Upper lobe of left lung (tissue), 6 donors: ENCODE measurements around the gene LTBP4. TPM values are rescaled to one million over a fixed set of nuclear protein-coding genes. Genes with fewer than 3 reads are reported as not detected.

Source experiments
- ATAC-seq, 2 donors: fragments of 200-7000 bp; cut with Tn5 transposase; one replicate each; pipeline ENCODE4 v1.9.1; 2022; ENCODE audit warnings: mild to moderate bottlenecking in 2 of 2, moderate library complexity in 2 of 2; ENCODE audit not compliant: low FRiP score in 2 of 2
- DNase-seq, 2 donors: peaks; one replicate each; pipeline ENCODE4 v3.0.0-alpha.2; 2019 to 2020
- H3K27ac ChIP-seq, 4 donors: fragments of 200-600 bp; sonication (generic); one replicate each; pipeline ENCODE4 v1.5.1; 2016 to 2019
- H3K27me3 ChIP-seq, 4 donors: fragments of 200-600 bp; sonication (generic); one replicate each; pipeline ENCODE4 v1.5.1; 2017 to 2019
- H3K36me3 ChIP-seq, 4 donors: fragments of 200-600 bp; sonication (generic); one replicate each; pipeline ENCODE4 v1.5.1; 2016 to 2019
- H3K4me1 ChIP-seq, 4 donors: fragments of 200-600 bp; sonication (generic); one replicate each; pipeline ENCODE4 v1.5.1; 2018 to 2019
- H3K4me3 ChIP-seq, 4 donors: fragments of 200-600 bp; sonication (generic); one replicate each; pipeline ENCODE4 v1.5.1; 2017 to 2019; ENCODE audit warnings: mild to moderate bottlenecking in 2 of 4, moderate library complexity in 1 of 4
- H3K9me3 ChIP-seq, 4 donors: fragments of 200-600 bp; sonication (generic); one replicate each; pipeline ENCODE4 v1.5.1; 2018 to 2019
- EP300 ChIP-seq, 4 donors: sonication (generic); formaldehyde crosslinking; IDR thresholded peaks; one replicate each; pipeline ENCODE4 v1.5.1; 2017; ENCODE audit warnings: antibody characterized with exemption in 4 of 4, control low read depth in 2 of 4
- POLR2A ChIP-seq, 4 donors: fragments of 450-650 bp; IDR thresholded peaks; one replicate each; pipeline ENCODE4 v1.5.1; 2016 to 2017; ENCODE audit warnings: antibody characterized with exemption in 4 of 4, mild to moderate bottlenecking in 2 of 4
- POLR2AphosphoS5 ChIP-seq, 2 donors: sonication (generic); formaldehyde crosslinking; IDR thresholded peaks; one replicate each; pipeline ENCODE4 v1.5.1; 2017; ENCODE audit warnings: antibody characterized with exemption in 2 of 2
- WGBS, 2 donors: methylation state at CpG; one replicate each; pipeline ENCODE4 v1.1.5; 2017 to 2018; 5-methylcytosine and 5-hydroxymethylcytosine counted together
- total RNA-seq, 6 donors: library from RNA; depleted of rRNA in 4 of 6; stranded (reverse); fragments of >200 nt in 4 of 6; gene quantifications; one replicate each; pipeline versions ENCODE4 v1.1.0 to v1.2.1, GENCODE V29; 2016 to 2021
- TF ChIP-seq, protein P1 (sequence below), 6 experiments: fragments of 450-650 bp in 4 of 6; fragments of 200-600 bp in 2 of 6; sonication (generic) in 2 of 6; IDR thresholded peaks; one replicate each; pipeline ENCODE4 v1.5.1; 2016 to 2019; ENCODE audit warnings: antibody characterized with exemption in 6 of 6
- donor health status: DM: no; HTN: no; CAD: no; lungs with moderate emphysema.
- donor health status: DM: no; HTN: yes; CAD: no; lungs with severe emphysema.

Gene LTBP4
- total RNA-seq, 6 donors from 2014 or later: 125 to 541 (median 401) TPM

DNA sequence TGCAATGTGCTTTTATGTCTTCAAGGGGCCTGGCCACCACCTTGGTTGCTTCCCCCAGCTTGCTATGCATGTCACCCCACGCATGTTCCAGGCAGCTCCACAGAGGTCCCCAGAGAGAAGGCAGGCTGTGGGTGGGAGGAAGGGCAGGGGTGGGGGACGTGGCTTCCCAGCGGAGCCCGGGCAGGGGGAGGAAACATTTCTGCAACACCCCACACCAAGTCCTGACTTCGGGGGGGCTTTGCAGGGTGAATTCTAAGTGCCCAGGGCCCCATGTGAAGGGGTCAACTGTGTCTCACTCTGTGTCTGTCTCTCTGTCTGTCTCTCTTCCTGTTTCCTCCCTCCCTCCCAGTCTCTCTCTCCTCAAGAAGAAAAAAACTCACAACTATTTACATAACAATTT is 39.6 kb downstream of the LTBP4 start:
- Histone ChIP-seq H3K36me3 (no peaks in the 10 kb centered on the region), H3K27me3 (no peaks in the 10 kb centered on the region), H3K4me1 (peaks cover 5 to 23% (median 11%) of the 10 kb centered on the region in 4 donors), H3K9me3 (no peaks in the 10 kb centered on the region), H3K4me3 (no peak overlapping the region), H3K27ac (peak overlapping the region in 2 of 4 donors; percentile 30 to 45)
- TF ChIP-seq, protein P1, sequence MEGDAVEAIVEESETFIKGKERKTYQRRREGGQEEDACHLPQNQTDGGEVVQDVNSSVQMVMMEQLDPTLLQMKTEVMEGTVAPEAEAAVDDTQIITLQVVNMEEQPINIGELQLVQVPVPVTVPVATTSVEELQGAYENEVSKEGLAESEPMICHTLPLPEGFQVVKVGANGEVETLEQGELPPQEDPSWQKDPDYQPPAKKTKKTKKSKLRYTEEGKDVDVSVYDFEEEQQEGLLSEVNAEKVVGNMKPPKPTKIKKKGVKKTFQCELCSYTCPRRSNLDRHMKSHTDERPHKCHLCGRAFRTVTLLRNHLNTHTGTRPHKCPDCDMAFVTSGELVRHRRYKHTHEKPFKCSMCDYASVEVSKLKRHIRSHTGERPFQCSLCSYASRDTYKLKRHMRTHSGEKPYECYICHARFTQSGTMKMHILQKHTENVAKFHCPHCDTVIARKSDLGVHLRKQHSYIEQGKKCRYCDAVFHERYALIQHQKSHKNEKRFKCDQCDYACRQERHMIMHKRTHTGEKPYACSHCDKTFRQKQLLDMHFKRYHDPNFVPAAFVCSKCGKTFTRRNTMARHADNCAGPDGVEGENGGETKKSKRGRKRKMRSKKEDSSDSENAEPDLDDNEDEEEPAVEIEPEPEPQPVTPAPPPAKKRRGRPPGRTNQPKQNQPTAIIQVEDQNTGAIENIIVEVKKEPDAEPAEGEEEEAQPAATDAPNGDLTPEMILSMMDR (IDR thresholded peaks at IDR 0.05): no peak
- no peak for TF ChIP-seq POLR2A (IDR thresholded peaks at IDR 0.05)
- no peak for TF ChIP-seq EP300 (IDR thresholded peaks at IDR 0.05)
- TF ChIP-seq POLR2AphosphoS5 (IDR thresholded peaks at IDR 0.05): no peak
- ATAC-seq (peak in 1 of 2 donors; percentile 38), DNase-seq (no peak)
- 27 to 43% methylated on average over 3 to 5 of the region's 5 CpGs for WGBS, 2 donors

DNA sequence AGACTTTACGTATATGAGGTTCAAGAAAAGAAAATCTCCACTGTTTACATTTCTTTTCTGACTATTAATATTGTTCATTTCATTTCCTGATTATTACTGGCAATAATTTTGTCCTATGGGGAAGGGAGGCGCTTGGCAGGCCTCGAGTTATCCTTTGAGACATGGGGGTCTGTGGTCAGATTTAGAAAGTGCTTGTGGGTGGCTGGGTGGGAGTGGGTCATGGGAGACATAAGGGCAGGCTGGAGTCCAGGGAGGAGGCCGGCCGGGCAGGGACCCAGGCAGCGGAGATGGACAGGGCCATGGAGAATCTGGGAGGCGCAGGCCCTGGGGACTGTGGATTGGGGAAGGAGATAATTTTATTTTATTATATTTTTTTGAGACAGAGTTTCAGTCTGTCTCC is 40.1 kb downstream of the LTBP4 start:
- ATAC-seq: no peak
- TF ChIP-seq EP300 (IDR thresholded peaks at IDR 0.05) (no peak), POLR2AphosphoS5 (IDR thresholded peaks at IDR 0.05) (no peak), POLR2A (IDR thresholded peaks at IDR 0.05) (no peak)
- TF ChIP-seq, protein P1 (IDR thresholded peaks at IDR 0.05): no peak
- Histone ChIP-seq H3K9me3 (no peaks in the 10 kb centered on the region), H3K36me3 (no peaks in the 10 kb centered on the region), H3K27ac (peak overlapping the region in 1 of 4 donors; percentile 64), H3K27me3 (no peaks in the 10 kb centered on the region), H3K4me3 (no peak overlapping the region), H3K4me1 (peaks cover 6 to 24% (median 12%) of the 10 kb centered on the region in 4 donors)
- peak in 1 of 2 donors; percentile 68 for DNase-seq
- 72 to 81% methylated on average over 7 of the region's 7 CpGs for WGBS, 2 donors

DNA sequence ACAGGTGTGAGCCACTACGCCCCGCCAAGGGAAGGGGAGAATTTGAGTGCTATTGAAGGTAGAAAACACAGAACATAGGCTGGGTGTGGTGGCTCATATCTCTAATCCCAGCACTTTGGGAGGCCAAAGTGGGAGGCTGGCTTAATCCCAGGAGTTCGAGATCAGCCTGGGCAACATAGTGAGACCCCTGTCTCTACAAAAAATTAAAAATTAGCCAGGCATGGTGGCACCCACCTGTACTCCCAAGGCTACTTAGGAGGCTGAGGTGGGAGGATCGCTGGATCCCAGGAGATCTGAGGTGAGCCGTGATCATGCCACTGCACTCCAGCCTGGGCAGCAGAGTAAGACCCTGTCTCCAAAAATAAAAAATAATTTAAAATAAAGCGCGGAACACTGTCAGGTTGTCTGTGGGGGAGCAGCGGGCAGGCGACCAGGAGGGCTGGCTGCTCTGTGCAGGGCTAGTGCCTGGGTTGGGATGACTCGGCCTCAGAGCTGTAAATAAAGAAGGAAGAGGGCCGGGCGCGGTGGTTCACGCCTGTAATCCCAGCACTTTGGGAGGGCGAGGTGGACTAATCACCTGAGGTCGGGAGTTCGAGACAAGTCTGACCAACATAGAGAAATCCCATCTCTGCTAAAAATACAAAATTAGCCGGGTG is 41.0 kb downstream of the LTBP4 start:
- Histone ChIP-seq H3K9me3 (no peaks in the 10 kb centered on the region), H3K27ac (peak overlapping the region in 1 of 4 donors; percentile 64), H3K27me3 (no peaks in the 10 kb centered on the region), H3K4me3 (no peak overlapping the region), H3K4me1 (peaks cover 13 to 30% (median 18%) of the 10 kb centered on the region in 4 donors), H3K36me3 (no peaks in the 10 kb centered on the region)
- 94 to 96% methylated on average over 18 of the region's 18 CpGs for WGBS, 2 donors
- DNase-seq (no peak), ATAC-seq (no peak)
- TF ChIP-seq, protein P1 (IDR thresholded peaks at IDR 0.05): no peak
- TF ChIP-seq EP300 (IDR thresholded peaks at IDR 0.05) (no peak), POLR2A (IDR thresholded peaks at IDR 0.05) (no peak), POLR2AphosphoS5 (IDR thresholded peaks at IDR 0.05) (no peak)

DNA sequence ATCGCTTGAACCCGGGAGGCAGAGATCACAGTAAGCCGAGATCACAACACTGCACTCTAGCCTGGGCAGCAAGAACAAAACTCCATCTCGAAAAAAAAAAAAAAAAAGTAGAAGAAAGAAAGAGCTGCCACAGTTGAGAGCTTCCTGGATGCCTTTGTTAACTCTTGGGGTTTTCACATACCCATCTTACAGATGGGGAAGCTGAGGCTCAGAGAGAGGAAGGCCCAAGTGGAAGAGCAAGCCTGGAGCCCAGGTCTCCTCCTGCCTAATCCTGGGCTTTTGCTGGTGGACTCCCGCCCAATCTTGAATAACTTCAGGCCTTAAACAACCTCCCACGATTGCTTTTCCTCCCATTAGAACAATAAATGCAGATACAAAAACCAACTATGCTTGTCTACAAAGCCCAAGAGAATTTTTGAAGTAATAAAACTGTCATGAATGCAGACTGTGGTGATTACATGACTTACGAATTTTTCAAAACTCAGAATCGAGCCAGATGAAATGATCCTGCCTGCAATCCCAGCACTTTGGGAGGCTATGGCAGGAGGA is 41.7 kb downstream of the LTBP4 start:
- Histone ChIP-seq H3K4me3 (no peak overlapping the region), H3K27me3 (no peaks in the 10 kb centered on the region), H3K27ac (no peak overlapping the region), H3K9me3 (no peaks in the 10 kb centered on the region), H3K36me3 (no peaks in the 10 kb centered on the region), H3K4me1 (peaks cover 13 to 30% (median 18%) of the 10 kb centered on the region in 4 donors)
- no peak for DNase-seq
- 89% methylated on average over 8 of the region's 8 CpGs for WGBS, 2 donors
- TF ChIP-seq POLR2AphosphoS5 (IDR thresholded peaks at IDR 0.05) (no peak), EP300 (IDR thresholded peaks at IDR 0.05) (no peak), POLR2A (IDR thresholded peaks at IDR 0.05) (no peak)
- TF ChIP-seq, protein P1 (IDR thresholded peaks at IDR 0.05): no peak
- no peak for ATAC-seq
